Measurements from ENCODE around the gene RNU1-2.
A peak's percentile ranks its signal among the peaks of the same experiment; 100 is the strongest.
"Not testable (repeated sequence)": the region's sequence is repeated elsewhere in the genome, so short reads cannot be mapped to it uniquely, and the experiment has no call there.

The RNU1-2 gene

DNA sequence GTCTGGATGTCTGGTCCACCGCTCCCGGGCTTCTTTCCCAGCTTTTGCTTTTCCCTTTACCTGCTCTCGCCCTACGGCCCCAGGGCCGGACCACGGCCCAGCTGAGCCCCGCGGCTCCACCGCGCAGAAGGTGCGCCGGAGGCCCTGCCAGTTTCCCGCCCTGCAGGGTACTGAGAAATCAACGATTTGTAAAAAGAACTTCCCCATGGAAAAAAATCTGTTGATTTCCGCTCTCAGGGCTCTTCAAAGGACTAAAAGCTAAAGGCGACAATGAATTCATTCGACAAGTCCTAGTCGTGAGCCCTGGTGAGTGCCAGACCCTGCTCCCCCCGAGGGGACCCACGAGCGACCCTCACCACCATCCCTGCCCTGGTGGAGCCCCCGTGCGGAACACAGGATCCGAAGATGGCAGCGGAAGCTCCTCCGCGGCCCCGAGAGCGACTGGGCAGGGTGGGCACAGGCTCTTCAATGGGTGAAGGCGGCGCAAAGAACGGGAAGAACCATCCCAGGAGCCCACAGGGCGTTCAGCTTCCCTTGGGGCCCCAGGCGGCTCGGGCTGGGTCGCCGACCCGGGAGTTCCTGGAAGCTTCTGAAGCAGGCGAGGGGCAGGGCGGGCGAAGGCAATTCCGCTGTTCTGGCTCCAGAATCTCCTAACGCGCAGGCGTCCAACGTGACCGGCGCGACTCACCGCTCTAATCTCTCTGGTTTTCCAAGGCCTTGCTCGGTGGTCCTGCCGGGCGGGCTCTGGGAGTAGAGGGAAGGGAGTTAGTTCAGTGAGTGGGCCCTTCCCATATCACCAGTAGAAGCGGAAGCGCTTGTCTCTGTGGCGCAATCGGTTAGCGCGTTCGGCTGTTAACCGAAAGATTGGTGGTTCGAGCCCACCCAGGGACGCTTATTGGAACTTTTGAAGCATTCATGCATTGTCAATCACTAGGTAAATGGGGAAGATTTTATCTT, 6.6 kb upstream of the RNU1-2 start:
- H3K4me2 ChIP-seq (ENCODE audit: low read depth, low read length): no peak overlapping the region
- H3K9me3 ChIP-seq (replicated peaks; ENCODE audit: insufficient read depth, low read length): no peaks in the 10 kb centered on the region
- no peaks in the 10 kb centered on the region for H3K79me2 ChIP-seq (ENCODE audit: low read length)
- no peaks in the 10 kb centered on the region for H3K36me3 ChIP-seq (replicated peaks; ENCODE audit: insufficient read depth, low read length)
- H4K20me1 ChIP-seq (ENCODE audit: insufficient read depth, low read length): no peaks in the 10 kb centered on the region
- peaks cover 65% of the 10 kb centered on the region for H3K27me3 ChIP-seq (replicated peaks; ENCODE audit: insufficient read depth, low read length)
- H3K9ac ChIP-seq (ENCODE audit: low read length): no peak overlapping the region
- H3F3A ChIP-seq (ENCODE audit: insufficient read depth, low read length): no peaks in the 10 kb centered on the region
- H3K4me1 ChIP-seq (ENCODE audit: low read length): no peaks in the 10 kb centered on the region
- no peak overlapping the region for H2AFZ ChIP-seq (ENCODE audit: low read length)
- no peaks in the 10 kb centered on the region for H3K9me2 ChIP-seq (replicated peaks; ENCODE audit: insufficient read depth, low read length)
- no peak overlapping the region for H3K4me3 ChIP-seq (ENCODE audit: low read length)
- no peak overlapping the region for H3K27ac ChIP-seq (ENCODE audit: low read length)
- DNase-seq: no peak
- TF ChIP-seq, protein P1, sequence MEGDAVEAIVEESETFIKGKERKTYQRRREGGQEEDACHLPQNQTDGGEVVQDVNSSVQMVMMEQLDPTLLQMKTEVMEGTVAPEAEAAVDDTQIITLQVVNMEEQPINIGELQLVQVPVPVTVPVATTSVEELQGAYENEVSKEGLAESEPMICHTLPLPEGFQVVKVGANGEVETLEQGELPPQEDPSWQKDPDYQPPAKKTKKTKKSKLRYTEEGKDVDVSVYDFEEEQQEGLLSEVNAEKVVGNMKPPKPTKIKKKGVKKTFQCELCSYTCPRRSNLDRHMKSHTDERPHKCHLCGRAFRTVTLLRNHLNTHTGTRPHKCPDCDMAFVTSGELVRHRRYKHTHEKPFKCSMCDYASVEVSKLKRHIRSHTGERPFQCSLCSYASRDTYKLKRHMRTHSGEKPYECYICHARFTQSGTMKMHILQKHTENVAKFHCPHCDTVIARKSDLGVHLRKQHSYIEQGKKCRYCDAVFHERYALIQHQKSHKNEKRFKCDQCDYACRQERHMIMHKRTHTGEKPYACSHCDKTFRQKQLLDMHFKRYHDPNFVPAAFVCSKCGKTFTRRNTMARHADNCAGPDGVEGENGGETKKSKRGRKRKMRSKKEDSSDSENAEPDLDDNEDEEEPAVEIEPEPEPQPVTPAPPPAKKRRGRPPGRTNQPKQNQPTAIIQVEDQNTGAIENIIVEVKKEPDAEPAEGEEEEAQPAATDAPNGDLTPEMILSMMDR (IDR thresholded peaks at IDR 0.05; ENCODE audit: low read length): no peak
- TF ChIP-seq EZH2phosphoT487 (IDR thresholded peaks at IDR 0.05; ENCODE audit: low read length): no peak
- no peak for TF ChIP-seq EZH2 (optimal IDR thresholded peaks at IDR 0.05; ENCODE audit: low read depth, low read length)

DNA sequence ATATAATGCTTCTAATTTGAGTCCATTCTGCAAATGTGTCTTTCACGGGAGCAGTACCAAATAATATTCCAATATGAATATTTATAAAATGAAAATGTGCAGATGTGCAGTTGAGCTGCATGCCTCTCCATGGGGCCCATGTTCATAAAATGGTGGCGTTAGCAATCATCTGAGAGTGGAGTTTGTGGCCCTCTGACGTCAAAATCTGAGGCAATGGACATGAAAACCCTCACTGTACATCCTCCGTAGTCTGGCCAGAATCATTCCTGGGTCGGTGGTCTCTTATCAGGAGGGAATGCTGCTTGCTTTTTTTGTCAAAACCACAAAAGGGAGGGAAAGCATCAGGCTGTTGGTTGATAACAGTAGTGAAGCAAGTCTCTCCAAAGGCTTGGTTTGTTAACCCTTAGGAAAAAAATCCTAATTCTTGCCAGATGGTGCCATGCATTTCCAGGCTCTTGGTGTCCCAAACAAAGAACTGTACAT, 5.2 kb upstream of the RNU1-2 start:
- H3K9ac ChIP-seq (ENCODE audit: low read length); H3F3A ChIP-seq (ENCODE audit: insufficient read depth, low read length); H3K9me2 ChIP-seq (replicated peaks; ENCODE audit: insufficient read depth, low read length); DNase-seq; H3K36me3 ChIP-seq (replicated peaks; ENCODE audit: insufficient read depth, low read length); H4K20me1 ChIP-seq (ENCODE audit: insufficient read depth, low read length); H3K9me3 ChIP-seq (replicated peaks; ENCODE audit: insufficient read depth, low read length); H2AFZ ChIP-seq (ENCODE audit: low read length); H3K4me2 ChIP-seq (ENCODE audit: low read depth, low read length); H3K4me3 ChIP-seq (ENCODE audit: low read length); H3K4me1 ChIP-seq (ENCODE audit: low read length); H3K27ac ChIP-seq (ENCODE audit: low read length); H3K79me2 ChIP-seq (ENCODE audit: low read length): not testable (repeated sequence)
- peaks cover 51% of the 10 kb centered on the region for H3K27me3 ChIP-seq (replicated peaks; ENCODE audit: insufficient read depth, low read length)

DNA sequence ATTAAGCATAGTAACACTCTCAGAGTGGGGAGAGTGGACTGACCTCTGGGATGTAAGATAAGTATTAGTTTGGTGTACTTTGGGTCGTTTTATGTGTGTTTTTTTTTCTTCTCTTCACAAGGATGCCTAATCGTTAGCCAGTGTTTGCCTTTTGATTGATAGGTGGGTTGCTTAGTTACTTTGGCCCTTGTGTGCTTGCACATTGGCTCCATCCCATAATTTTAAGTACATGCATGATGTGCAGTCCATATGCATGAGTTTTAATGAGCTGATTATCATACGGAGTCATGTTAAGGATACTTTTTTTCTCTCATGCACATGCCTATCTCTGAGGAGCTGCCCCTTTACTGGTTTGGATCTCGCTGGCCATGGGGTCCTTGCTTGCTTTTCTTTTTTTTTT, 4.7 kb upstream of the RNU1-2 start:
- H3K79me2 ChIP-seq (ENCODE audit: low read length); DNase-seq; H3K4me2 ChIP-seq (ENCODE audit: low read depth, low read length); H3K4me3 ChIP-seq (ENCODE audit: low read length); H3K36me3 ChIP-seq (replicated peaks; ENCODE audit: insufficient read depth, low read length); H3K27ac ChIP-seq (ENCODE audit: low read length); H3F3A ChIP-seq (ENCODE audit: insufficient read depth, low read length); H3K9me3 ChIP-seq (replicated peaks; ENCODE audit: insufficient read depth, low read length); H3K9ac ChIP-seq (ENCODE audit: low read length); H3K4me1 ChIP-seq (ENCODE audit: low read length); H3K9me2 ChIP-seq (replicated peaks; ENCODE audit: insufficient read depth, low read length); H4K20me1 ChIP-seq (ENCODE audit: insufficient read depth, low read length); H2AFZ ChIP-seq (ENCODE audit: low read length): not testable (repeated sequence)
- peaks cover 46% of the 10 kb centered on the region for H3K27me3 ChIP-seq (replicated peaks; ENCODE audit: insufficient read depth, low read length)

DNA sequence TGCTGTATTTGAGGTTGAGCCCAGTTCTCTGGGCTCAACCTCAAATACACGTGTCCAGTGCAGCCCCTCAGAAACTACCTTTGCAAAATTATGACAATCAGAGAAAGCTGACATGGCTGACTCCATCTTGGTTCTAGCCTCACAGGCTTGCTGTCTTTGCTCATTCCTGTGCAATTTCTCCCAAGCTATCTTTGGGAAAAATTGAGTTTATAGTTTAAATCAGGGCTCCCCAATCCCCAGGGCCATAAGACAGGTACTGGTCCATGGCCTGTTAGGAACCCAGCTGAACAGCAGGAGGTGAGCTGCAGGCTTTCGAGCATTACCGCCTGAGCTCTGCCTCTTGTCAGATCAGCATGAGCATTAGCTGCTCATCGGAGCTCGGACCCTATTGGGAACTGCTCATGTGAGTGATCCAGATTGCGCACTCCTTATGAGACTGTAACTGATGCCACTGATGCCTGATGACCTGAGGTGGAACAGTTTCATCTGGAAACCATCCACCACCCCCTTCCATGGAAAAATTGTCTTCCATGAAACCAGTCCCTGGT, 2.7 kb upstream of the RNU1-2 start:
- not testable (repeated sequence) for H3K79me2 ChIP-seq (ENCODE audit: low read length); H4K20me1 ChIP-seq (ENCODE audit: insufficient read depth, low read length); H3K4me2 ChIP-seq (ENCODE audit: low read depth, low read length); H3K9ac ChIP-seq (ENCODE audit: low read length); H2AFZ ChIP-seq (ENCODE audit: low read length); H3K4me1 ChIP-seq (ENCODE audit: low read length); DNase-seq; H3K4me3 ChIP-seq (ENCODE audit: low read length); H3K9me3 ChIP-seq (replicated peaks; ENCODE audit: insufficient read depth, low read length); H3K36me3 ChIP-seq (replicated peaks; ENCODE audit: insufficient read depth, low read length); H3K27ac ChIP-seq (ENCODE audit: low read length); H3K9me2 ChIP-seq (replicated peaks; ENCODE audit: insufficient read depth, low read length)
- H3K27me3 ChIP-seq (replicated peaks; ENCODE audit: insufficient read depth, low read length): peaks cover 33% of the 10 kb centered on the region
- H3F3A ChIP-seq (ENCODE audit: insufficient read depth, low read length): peaks cover 13% of the 10 kb centered on the region

DNA sequence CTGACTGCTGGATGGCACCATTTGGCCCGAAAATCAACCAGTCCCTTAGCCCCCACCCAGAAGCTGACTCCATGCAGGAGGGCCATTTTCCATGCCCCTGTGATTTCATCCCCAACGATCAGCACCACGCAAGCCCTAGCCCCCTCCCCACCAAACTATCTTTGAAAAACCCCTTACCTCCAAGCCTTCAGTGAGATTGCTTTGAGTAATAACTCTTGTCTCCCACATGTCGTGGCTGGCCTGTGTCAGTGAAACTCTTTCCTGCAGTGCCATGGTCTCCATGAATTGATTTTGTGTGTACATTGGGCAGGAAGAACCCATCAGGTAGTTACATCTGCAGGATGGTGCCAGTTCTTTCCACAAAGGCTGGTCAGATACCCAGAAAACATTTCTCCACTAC, 2.0 kb upstream of the RNU1-2 start:
- H3K9ac ChIP-seq (ENCODE audit: low read length); H3K4me2 ChIP-seq (ENCODE audit: low read depth, low read length); H2AFZ ChIP-seq (ENCODE audit: low read length); H3K27ac ChIP-seq (ENCODE audit: low read length); DNase-seq; H3K9me2 ChIP-seq (replicated peaks; ENCODE audit: insufficient read depth, low read length); H3K4me3 ChIP-seq (ENCODE audit: low read length); H3K36me3 ChIP-seq (replicated peaks; ENCODE audit: insufficient read depth, low read length); H3K79me2 ChIP-seq (ENCODE audit: low read length); H3K9me3 ChIP-seq (replicated peaks; ENCODE audit: insufficient read depth, low read length); H3K4me1 ChIP-seq (ENCODE audit: low read length); H4K20me1 ChIP-seq (ENCODE audit: insufficient read depth, low read length): not testable (repeated sequence)
- Histone ChIP-seq H3F3A (ENCODE audit: insufficient read depth, low read length) (peaks cover 13% of the 10 kb centered on the region), H3K27me3 (replicated peaks; ENCODE audit: insufficient read depth, low read length) (peaks cover 30% of the 10 kb centered on the region)

DNA sequence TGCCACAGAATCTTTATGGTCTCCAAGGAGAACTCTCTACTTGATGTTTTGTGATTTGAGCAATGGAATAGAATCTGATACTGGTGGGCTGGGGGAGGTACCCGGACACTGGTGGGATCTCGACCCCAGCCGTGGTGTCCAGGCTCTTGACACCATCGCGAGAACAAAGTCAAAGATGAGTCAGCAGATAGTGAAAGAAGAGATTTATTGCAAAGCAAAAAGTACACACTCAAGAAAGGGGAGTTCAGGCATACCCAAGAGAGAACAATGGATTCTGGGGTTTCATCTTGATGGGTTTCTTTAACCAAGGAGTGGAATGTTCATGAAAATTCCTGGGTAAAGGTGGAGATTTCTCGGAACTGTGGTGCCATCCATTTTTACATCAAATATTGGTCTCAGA, 1.4 kb upstream of the RNU1-2 start:
- H4K20me1 ChIP-seq (ENCODE audit: insufficient read depth, low read length); H3K9me2 ChIP-seq (replicated peaks; ENCODE audit: insufficient read depth, low read length); DNase-seq; H3K4me1 ChIP-seq (ENCODE audit: low read length); H3K79me2 ChIP-seq (ENCODE audit: low read length); H3K9ac ChIP-seq (ENCODE audit: low read length); H3K9me3 ChIP-seq (replicated peaks; ENCODE audit: insufficient read depth, low read length); H3K4me3 ChIP-seq (ENCODE audit: low read length); H3K4me2 ChIP-seq (ENCODE audit: low read depth, low read length); H3K36me3 ChIP-seq (replicated peaks; ENCODE audit: insufficient read depth, low read length); H3K27ac ChIP-seq (ENCODE audit: low read length); H2AFZ ChIP-seq (ENCODE audit: low read length): not testable (repeated sequence)
- H3F3A ChIP-seq (ENCODE audit: insufficient read depth, low read length): peaks cover 13% of the 10 kb centered on the region
- peaks cover 24% of the 10 kb centered on the region for H3K27me3 ChIP-seq (replicated peaks; ENCODE audit: insufficient read depth, low read length)

DNA sequence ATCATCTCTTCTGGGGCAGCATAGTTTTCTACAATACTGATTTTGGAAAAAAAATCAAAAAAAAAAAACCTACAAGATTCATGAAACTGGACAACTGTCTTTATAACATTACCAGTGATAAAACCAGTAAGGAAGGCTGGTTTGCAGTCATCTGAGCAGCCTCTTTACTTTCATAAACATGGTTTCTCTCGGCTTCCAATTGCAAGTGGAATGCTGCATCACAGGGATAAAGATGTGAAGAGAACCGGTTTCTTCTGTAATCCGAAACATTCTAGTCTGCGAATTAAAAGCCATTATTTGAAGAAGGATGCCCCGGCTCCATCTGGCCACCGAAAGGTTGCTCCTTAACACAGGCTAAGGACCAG, 565 bp upstream of the RNU1-2 start:
- not testable (repeated sequence) for H4K20me1 ChIP-seq (ENCODE audit: insufficient read depth, low read length); H3K36me3 ChIP-seq (replicated peaks; ENCODE audit: insufficient read depth, low read length); H3K4me1 ChIP-seq (ENCODE audit: low read length); H3K9me3 ChIP-seq (replicated peaks; ENCODE audit: insufficient read depth, low read length); H3K9me2 ChIP-seq (replicated peaks; ENCODE audit: insufficient read depth, low read length); H3K79me2 ChIP-seq (ENCODE audit: low read length); DNase-seq
- 0 out of 2 replicates have a peak overlapping the region, but pooled peaks have one; percentile 45 for H2AFZ ChIP-seq (ENCODE audit: low read length)
- H3K4me3 ChIP-seq (ENCODE audit: low read length): peak overlapping the region; percentile 57
- peaks cover 16% of the 10 kb centered on the region for H3K27me3 ChIP-seq (replicated peaks; ENCODE audit: insufficient read depth, low read length)
- H3K4me2 ChIP-seq (ENCODE audit: low read depth, low read length): peak overlapping the region; percentile 57; the same call in 1 of the 2 replicates
- H3K27ac ChIP-seq (ENCODE audit: low read length): peak overlapping the region; percentile 79; the same call in 1 of the 2 replicates
- peaks cover 13% of the 10 kb centered on the region for H3F3A ChIP-seq (ENCODE audit: insufficient read depth, low read length)
- peak overlapping the region; percentile 73; the same call in 1 of the 2 replicates for H3K9ac ChIP-seq (ENCODE audit: low read length)
